Suprapubic skin (tissue), 4 donors: Measurements from ENCODE around the gene UBAP1L. TPM values are rescaled to one million over a fixed set of nuclear protein-coding genes. Genes with fewer than 3 reads are reported as not detected.

Experiments
- DNase-seq, 2 donors: peaks; one replicate each; pipeline ENCODE4 v3.0.0-alpha.2; 2019; ENCODE audit warnings: low spot score in 2 of 2
- H3K27ac ChIP-seq: fragments of 200-600 bp; sonication (generic); one replicate; pipeline ENCODE4 v1.5.1; 2019
- H3K27me3 ChIP-seq: fragments of 200-600 bp; sonication (generic); one replicate; pipeline ENCODE4 v1.5.1; 2019
- H3K36me3 ChIP-seq: fragments of 200-600 bp; sonication (generic); one replicate; pipeline ENCODE4 v1.5.1; 2019
- H3K4me1 ChIP-seq: fragments of 200-600 bp; sonication (generic); one replicate; pipeline ENCODE4 v1.5.1; 2019
- H3K4me3 ChIP-seq: fragments of 200-600 bp; sonication (generic); one replicate; pipeline ENCODE4 v1.5.1; 2019; ENCODE audit warnings: mild to moderate bottlenecking
- H3K9me3 ChIP-seq: fragments of 200-600 bp; sonication (generic); one replicate; pipeline ENCODE4 v1.5.1; 2019
- EP300 ChIP-seq: sonication (generic); formaldehyde crosslinking; IDR thresholded peaks from one replicate; pipeline ENCODE4 v1.6.1; 2017; ENCODE audit warnings: antibody characterized with exemption
- POLR2A ChIP-seq, 2 donors: fragments of 450-650 bp; IDR thresholded peaks; one replicate each; pipeline ENCODE4 v1.6.1; 2017; ENCODE audit warnings: antibody characterized with exemption in 2 of 2, mild to moderate bottlenecking in 2 of 2, moderate library complexity in 2 of 2
- POLR2AphosphoS5 ChIP-seq, 3 donors: sonication (generic); formaldehyde crosslinking; IDR thresholded peaks; one replicate each; pipeline ENCODE4 v1.6.1; 2017; ENCODE audit warnings: antibody characterized with exemption in 3 of 3
- WGBS: methylation state at CpG from one replicate; pipeline ENCODE4 v1.1.5; 2018; 5-methylcytosine and 5-hydroxymethylcytosine counted together
- total RNA-seq, 4 donors: library from RNA; depleted of rRNA; stranded (reverse); fragments of >200 nt; gene quantifications; one replicate each; pipeline ENCODE4 v1.1.0, GENCODE V29; 2016
- TF ChIP-seq, protein P1 (sequence below), 2 donors: fragments of 200-600 bp in 1 of 2; fragments of 450-650 bp in 1 of 2; sonication (generic) in 1 of 2; IDR thresholded peaks; one replicate each; pipeline ENCODE4 v1.5.1; 2016 to 2019; ENCODE audit warnings: antibody characterized with exemption in 2 of 2, mild to moderate bottlenecking in 1 of 2, moderate library complexity in 1 of 2

The UBAP1L gene
- total RNA-seq, 4 donors from 2014 or later: 2.3 to 21.4 (median 5.6) TPM

DNA sequence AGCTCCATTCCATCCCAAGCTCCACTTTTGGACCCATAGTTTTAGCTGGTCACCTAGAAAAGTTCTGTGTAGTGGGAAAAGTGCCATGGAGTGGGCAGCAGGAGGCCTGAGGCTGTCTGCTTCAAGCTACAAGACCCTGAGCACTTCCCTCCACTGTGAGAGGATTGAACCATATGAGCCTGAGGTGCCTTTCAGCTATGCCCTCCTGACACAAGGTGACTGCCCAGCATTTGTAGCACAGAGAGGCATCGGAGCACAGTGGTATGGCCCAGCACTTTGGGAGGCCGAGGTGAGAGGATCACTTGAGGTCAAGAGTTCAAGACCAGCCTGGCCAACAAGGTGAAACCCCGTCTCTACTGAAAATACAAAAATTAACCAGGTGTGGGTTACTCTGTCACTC, 42.4 kb downstream of the UBAP1L start:
- no peak overlapping the region for H3K4me3 ChIP-seq
- 80% methylated on average over 3 of the region's 3 CpGs for WGBS

DNA sequence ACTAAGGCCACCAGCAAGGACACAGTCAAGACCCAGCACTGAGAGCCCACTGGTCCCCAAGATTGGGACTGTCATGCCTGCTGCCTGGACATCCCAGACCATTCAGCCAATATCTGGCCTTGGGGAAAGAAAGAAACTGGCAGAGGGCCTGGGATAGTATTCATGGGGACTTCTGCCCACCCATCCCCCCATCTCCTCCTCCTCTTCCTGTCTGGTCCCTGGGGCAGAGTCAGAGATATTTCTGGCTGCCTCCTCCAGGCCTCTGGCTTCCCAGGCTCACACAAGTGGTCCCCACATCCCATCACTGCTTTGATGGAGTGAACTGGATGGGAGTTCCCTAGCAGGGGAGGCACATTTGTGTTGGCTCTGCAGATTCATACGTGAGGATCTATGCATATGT, 43.0 kb downstream of the UBAP1L start:
- H3K27ac ChIP-seq: peak overlapping the region; percentile 7
- WGBS: 50% methylated on average over 1 of the region's 1 CpG
- H3K4me3 ChIP-seq: no peak overlapping the region
- no peak for TF ChIP-seq POLR2AphosphoS5 (IDR thresholded peaks at IDR 0.05)
- TF ChIP-seq POLR2A (IDR thresholded peaks at IDR 0.05): no peak
- TF ChIP-seq EP300: no peak
- TF ChIP-seq, protein P1, sequence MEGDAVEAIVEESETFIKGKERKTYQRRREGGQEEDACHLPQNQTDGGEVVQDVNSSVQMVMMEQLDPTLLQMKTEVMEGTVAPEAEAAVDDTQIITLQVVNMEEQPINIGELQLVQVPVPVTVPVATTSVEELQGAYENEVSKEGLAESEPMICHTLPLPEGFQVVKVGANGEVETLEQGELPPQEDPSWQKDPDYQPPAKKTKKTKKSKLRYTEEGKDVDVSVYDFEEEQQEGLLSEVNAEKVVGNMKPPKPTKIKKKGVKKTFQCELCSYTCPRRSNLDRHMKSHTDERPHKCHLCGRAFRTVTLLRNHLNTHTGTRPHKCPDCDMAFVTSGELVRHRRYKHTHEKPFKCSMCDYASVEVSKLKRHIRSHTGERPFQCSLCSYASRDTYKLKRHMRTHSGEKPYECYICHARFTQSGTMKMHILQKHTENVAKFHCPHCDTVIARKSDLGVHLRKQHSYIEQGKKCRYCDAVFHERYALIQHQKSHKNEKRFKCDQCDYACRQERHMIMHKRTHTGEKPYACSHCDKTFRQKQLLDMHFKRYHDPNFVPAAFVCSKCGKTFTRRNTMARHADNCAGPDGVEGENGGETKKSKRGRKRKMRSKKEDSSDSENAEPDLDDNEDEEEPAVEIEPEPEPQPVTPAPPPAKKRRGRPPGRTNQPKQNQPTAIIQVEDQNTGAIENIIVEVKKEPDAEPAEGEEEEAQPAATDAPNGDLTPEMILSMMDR (IDR thresholded peaks at IDR 0.05): no peak
- peaks cover 19% of the 10 kb centered on the region for H3K27me3 ChIP-seq
- no peaks in the 10 kb centered on the region for H3K9me3 ChIP-seq
- peaks cover 31% of the 10 kb centered on the region for H3K4me1 ChIP-seq
- DNase-seq: no peak
- no peaks in the 10 kb centered on the region for H3K36me3 ChIP-seq

More for the DNA sequence above, 42.4 kb downstream of the UBAP1L start:
- H3K36me3 ChIP-seq: no peaks in the 10 kb centered on the region
- H3K4me1 ChIP-seq: peaks cover 27% of the 10 kb centered on the region
- peaks cover 19% of the 10 kb centered on the region for H3K27me3 ChIP-seq
- H3K9me3 ChIP-seq: no peaks in the 10 kb centered on the region
- TF ChIP-seq, protein P1 (IDR thresholded peaks at IDR 0.05): no peak
- TF ChIP-seq POLR2A (IDR thresholded peaks at IDR 0.05) (no peak), POLR2AphosphoS5 (IDR thresholded peaks at IDR 0.05) (no peak)
- no peak for DNase-seq
- H3K27ac ChIP-seq: no peak overlapping the region

DNA sequence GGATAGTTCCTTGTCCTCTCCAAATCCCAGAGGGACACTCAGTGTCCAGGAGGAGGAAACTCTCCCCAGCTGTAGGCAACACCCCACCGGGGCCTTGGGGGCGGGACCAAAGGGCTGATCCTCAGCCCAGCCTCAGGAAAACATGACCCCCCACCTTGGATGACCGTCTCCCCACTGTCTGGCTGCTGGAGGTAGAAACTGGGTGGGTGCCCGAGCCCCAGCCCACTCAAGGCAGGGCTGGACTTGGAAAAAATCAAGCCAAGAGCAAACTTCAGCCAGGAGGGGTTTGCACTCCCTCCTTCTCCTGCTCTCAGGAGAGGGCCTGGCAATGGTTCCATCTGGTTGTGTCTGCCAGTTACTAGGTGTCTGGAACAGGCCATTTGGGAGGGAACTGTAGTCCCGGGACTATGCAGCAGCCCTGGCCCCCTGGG, 43.6 kb downstream of the UBAP1L start:
- H3K9me3 ChIP-seq: no peaks in the 10 kb centered on the region
- 58% methylated on average over 2 of the region's 5 CpGs for WGBS
- DNase-seq: no peak
- peak overlapping the region; percentile 7 for H3K27ac ChIP-seq
- H3K4me3 ChIP-seq: no peak overlapping the region
- peaks cover 31% of the 10 kb centered on the region for H3K4me1 ChIP-seq
- H3K36me3 ChIP-seq: no peaks in the 10 kb centered on the region
- no peak for TF ChIP-seq POLR2A (IDR thresholded peaks at IDR 0.05)
- no peak for TF ChIP-seq POLR2AphosphoS5 (IDR thresholded peaks at IDR 0.05)
- TF ChIP-seq, protein P1 (IDR thresholded peaks at IDR 0.05): no peak
- no peak for TF ChIP-seq EP300
- peaks cover 19% of the 10 kb centered on the region for H3K27me3 ChIP-seq

DNA sequence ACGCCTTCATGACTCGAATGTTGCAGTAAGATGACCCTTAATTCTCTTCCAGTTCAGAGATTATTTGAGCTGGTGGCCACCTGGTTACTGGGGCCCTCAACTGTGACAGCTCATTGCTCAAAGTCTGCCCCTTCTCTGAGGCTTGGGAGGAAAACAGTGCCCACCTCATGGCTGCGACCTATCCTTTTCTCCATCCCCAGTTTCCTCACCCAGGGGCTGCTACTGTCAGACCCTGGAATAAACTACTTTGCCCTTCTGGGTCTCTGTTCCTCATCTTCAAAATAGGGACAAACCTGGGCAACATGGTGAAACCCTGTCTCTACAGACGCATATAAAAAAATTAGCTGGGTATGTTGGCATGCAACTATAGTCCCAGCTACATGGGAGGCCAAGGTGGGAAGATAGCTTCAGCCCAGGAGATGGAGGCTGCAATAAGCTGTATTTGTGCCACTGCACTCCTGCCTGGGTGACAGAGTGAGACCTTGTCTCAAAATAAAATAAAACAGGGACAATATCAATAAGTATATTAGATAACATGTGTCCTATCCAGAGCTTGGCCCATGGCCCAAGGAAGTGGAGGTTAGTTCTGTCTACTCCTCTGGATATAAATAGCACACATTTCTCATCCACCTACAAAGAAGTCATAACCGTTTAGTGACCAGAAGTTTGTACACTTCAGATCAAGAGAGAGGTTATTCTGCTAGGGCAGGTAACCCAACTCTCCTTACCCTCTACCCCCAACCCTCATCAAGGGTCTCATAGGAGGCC, 45.0 kb downstream of the UBAP1L start:
- no peak for DNase-seq

DNA sequence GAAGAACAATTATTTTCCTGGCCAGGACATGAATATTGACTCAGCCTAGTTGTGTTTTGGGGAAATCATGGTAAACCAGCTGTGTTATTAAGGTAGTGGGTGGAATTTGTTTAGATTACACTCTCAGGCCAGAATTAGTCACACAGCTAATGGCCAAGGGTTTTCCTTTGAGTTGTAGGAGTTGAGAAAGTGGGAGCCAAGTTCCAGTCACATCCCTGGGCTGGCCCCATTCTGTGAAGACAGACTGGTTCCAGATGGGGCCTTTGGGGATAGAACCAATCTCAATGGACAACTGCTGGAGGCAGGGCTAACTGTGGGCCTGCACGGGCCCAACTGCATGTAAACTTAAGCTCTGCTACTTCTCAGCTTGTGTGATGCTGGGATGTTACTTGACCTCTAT, 45.8 kb downstream of the UBAP1L start:
- H3K4me3 ChIP-seq: no peak overlapping the region
- no peaks in the 10 kb centered on the region for H3K36me3 ChIP-seq
- peaks cover 22% of the 10 kb centered on the region for H3K27me3 ChIP-seq
- no peaks in the 10 kb centered on the region for H3K9me3 ChIP-seq
- TF ChIP-seq, protein P1 (IDR thresholded peaks at IDR 0.05): no peak
- no peak for TF ChIP-seq POLR2A (IDR thresholded peaks at IDR 0.05)
- TF ChIP-seq POLR2AphosphoS5 (IDR thresholded peaks at IDR 0.05): no peak
- no CpG with 5 or more reads among the region's 1 CpG for WGBS
- peaks cover 31% of the 10 kb centered on the region for H3K4me1 ChIP-seq
- DNase-seq: no peak
- peak overlapping the region; percentile 88 for H3K27ac ChIP-seq

More for the DNA sequence above, 45.0 kb downstream of the UBAP1L start:
- H3K4me1 ChIP-seq: peaks cover 31% of the 10 kb centered on the region
- 77% methylated on average over 5 of the region's 5 CpGs for WGBS
- H3K36me3 ChIP-seq: no peaks in the 10 kb centered on the region
- H3K9me3 ChIP-seq: no peaks in the 10 kb centered on the region
- H3K4me3 ChIP-seq: no peak overlapping the region
- peaks cover 22% of the 10 kb centered on the region for H3K27me3 ChIP-seq
- no peak overlapping the region for H3K27ac ChIP-seq
- no peak for TF ChIP-seq EP300
- TF ChIP-seq POLR2A (IDR thresholded peaks at IDR 0.05): no peak
- TF ChIP-seq POLR2AphosphoS5 (IDR thresholded peaks at IDR 0.05): no peak
- TF ChIP-seq, protein P1 (IDR thresholded peaks at IDR 0.05): no peak
